ENCODE measurements around the gene CBX5. TPM values are rescaled to one million over a fixed set of nuclear protein-coding genes. Genes with fewer than 3 reads are reported as not detected.

The CBX5 gene
- total RNA-seq, 4 donors from 2014 or later = 23.7 to 45.7 (median 33.6) TPM

DNA sequence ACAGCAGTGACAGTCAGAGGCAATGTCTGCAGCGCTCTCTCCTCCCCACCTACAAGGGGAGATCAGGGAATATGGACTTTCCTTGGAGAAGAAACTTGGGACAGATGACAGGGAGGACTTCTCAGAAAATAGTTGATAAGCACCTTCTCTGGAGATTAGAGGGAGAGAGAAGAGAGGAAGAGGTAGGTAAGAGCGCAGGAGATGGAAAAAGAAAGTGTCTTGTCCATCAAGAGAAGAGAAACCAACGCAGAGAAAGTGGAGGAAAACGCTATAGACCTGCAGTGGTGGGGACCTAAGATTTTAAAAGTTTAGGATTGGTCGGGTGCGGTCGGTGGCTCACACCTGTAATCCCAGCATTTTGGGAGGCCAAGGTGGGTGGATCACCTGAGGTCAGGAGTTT is 75.6 kb downstream of the CBX5 start:
- H3K4me1 ChIP-seq = peaks cover 3% of the 10 kb centered on the region
- peaks cover 7% of the 10 kb centered on the region for H3K27me3 ChIP-seq
- H3K36me3 ChIP-seq = no peaks in the 10 kb centered on the region
- TF ChIP-seq, protein P1, sequence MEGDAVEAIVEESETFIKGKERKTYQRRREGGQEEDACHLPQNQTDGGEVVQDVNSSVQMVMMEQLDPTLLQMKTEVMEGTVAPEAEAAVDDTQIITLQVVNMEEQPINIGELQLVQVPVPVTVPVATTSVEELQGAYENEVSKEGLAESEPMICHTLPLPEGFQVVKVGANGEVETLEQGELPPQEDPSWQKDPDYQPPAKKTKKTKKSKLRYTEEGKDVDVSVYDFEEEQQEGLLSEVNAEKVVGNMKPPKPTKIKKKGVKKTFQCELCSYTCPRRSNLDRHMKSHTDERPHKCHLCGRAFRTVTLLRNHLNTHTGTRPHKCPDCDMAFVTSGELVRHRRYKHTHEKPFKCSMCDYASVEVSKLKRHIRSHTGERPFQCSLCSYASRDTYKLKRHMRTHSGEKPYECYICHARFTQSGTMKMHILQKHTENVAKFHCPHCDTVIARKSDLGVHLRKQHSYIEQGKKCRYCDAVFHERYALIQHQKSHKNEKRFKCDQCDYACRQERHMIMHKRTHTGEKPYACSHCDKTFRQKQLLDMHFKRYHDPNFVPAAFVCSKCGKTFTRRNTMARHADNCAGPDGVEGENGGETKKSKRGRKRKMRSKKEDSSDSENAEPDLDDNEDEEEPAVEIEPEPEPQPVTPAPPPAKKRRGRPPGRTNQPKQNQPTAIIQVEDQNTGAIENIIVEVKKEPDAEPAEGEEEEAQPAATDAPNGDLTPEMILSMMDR (IDR thresholded peaks at IDR 0.05) = no peak
- TF ChIP-seq POLR2A (IDR thresholded peaks at IDR 0.05) (no peak), EP300 (IDR thresholded peaks at IDR 0.05) (no peak), POLR2AphosphoS5 (IDR thresholded peaks at IDR 0.05) (no peak)
- H3K9me3 ChIP-seq = no peaks in the 10 kb centered on the region
- 93% methylated on average over 7 of the region's 7 CpGs for WGBS
- H3K27ac ChIP-seq = no peak overlapping the region
- no peak overlapping the region for H3K4me3 ChIP-seq
- DNase-seq (ENCODE audit: low spot score in 2 of 2) = no peak

- 25% methylated on average over 8 of the region's 8 CpGs for WGBS
Observed at GRCh38 chr12:54201001-54201794, 78.7 kb downstream of the CBX5 start.

DNA sequence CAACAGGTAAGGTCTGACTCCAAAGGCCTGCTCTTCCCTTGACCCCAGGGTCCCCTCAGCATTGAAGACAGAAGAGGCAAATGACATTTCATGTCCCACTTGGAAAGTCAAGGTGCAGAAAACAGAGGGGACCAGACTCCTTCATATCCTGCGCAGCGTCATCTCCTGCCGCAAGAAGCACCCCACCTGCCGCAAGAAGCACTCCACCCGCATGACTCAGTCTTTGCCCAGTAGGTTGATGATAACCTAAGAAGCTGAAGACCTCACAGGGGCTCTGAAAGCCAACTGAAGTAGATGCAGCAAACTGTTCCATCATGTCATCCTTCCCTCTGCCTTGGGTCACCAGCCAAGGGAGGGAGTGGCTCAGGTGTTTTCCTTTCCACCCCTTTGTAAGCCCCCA is 79.5 kb downstream of the CBX5 start:
- 62% methylated on average over 5 of the region's 5 CpGs for WGBS
- H3K27me3 ChIP-seq = peaks cover 7% of the 10 kb centered on the region
- no peak overlapping the region for H3K4me3 ChIP-seq
- no peak overlapping the region for H3K27ac ChIP-seq
- peaks cover 21% of the 10 kb centered on the region for H3K4me1 ChIP-seq
- H3K36me3 ChIP-seq = no peaks in the 10 kb centered on the region
- H3K9me3 ChIP-seq = no peaks in the 10 kb centered on the region
- DNase-seq (ENCODE audit: low spot score in 2 of 2) = no peak
- TF ChIP-seq, protein P1 (IDR thresholded peaks at IDR 0.05) = no peak
- TF ChIP-seq POLR2A (IDR thresholded peaks at IDR 0.05) (no peak), POLR2AphosphoS5 (IDR thresholded peaks at IDR 0.05) (no peak), EP300 (IDR thresholded peaks at IDR 0.05) (no peak)

More at GRCh38 chr12:54201001-54201794, 78.7 kb downstream of the CBX5 start:
- H3K9me3 ChIP-seq = no peaks in the 10 kb centered on the region
- H3K27me3 ChIP-seq = peaks cover 5% of the 10 kb centered on the region
- H3K36me3 ChIP-seq = no peaks in the 10 kb centered on the region
- H3K4me3 ChIP-seq = no peak overlapping the region
- H3K4me1 ChIP-seq = peaks cover 21% of the 10 kb centered on the region
- H3K27ac ChIP-seq = no peak overlapping the region
- TF ChIP-seq, protein P1 (IDR thresholded peaks at IDR 0.05) = peak; percentile 99
- no peak for TF ChIP-seq POLR2AphosphoS5 (IDR thresholded peaks at IDR 0.05)
- DNase-seq (ENCODE audit: low spot score in 2 of 2) = peak in 1 of 2 donors; percentile 88

- H3K27ac ChIP-seq = no peak overlapping the region
- no peak for DNase-seq (ENCODE audit: low spot score in 2 of 2)
- no peaks in the 10 kb centered on the region for H3K36me3 ChIP-seq
- H3K4me1 ChIP-seq = peaks cover 21% of the 10 kb centered on the region
- no peaks in the 10 kb centered on the region for H3K9me3 ChIP-seq
- peaks cover 8% of the 10 kb centered on the region for H3K27me3 ChIP-seq
- 61% methylated on average over 2 of the region's 3 CpGs for WGBS
- H3K4me3 ChIP-seq = no peak overlapping the region
- no peak for TF ChIP-seq POLR2A (IDR thresholded peaks at IDR 0.05)
- no peak for TF ChIP-seq EP300 (IDR thresholded peaks at IDR 0.05)
- no peak for TF ChIP-seq POLR2AphosphoS5 (IDR thresholded peaks at IDR 0.05)
Observed at GRCh38 chr12:54199917-54200316, 80.0 kb downstream of the CBX5 start.

DNA sequence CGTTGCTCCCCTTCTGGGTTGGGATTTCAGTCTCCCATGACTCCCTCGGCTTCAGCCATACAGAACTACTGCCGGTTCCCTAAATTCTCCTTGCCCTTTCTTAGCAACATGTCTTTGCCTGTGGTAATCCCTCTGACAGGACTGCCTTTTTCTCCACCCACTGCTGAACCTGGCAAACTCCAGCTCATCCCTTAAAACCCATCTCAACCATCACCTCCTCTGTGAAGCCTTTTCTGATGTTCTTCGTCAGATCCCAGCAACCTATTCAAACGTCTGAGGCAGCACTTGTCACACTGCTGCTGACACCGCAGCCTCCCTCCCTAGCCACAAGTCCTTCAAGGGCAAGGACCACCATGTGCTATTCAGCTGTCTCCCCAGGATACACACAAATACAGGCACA is 80.9 kb downstream of the CBX5 start:
- Histone ChIP-seq H3K9me3 (no peaks in the 10 kb centered on the region), H3K36me3 (no peaks in the 10 kb centered on the region), H3K4me1 (peaks cover 21% of the 10 kb centered on the region), H3K27me3 (peaks cover 8% of the 10 kb centered on the region), H3K4me3 (no peak overlapping the region), H3K27ac (no peak overlapping the region)
- WGBS = 78% methylated on average over 6 of the region's 6 CpGs
- TF ChIP-seq, protein P1 (IDR thresholded peaks at IDR 0.05) = no peak
- no peak for TF ChIP-seq POLR2A (IDR thresholded peaks at IDR 0.05)
- no peak for TF ChIP-seq POLR2AphosphoS5 (IDR thresholded peaks at IDR 0.05)
- no peak for TF ChIP-seq EP300 (IDR thresholded peaks at IDR 0.05)
- DNase-seq (ENCODE audit: low spot score in 2 of 2) = no peak
